ENCODE results near the gene SMYD4.

DNA sequence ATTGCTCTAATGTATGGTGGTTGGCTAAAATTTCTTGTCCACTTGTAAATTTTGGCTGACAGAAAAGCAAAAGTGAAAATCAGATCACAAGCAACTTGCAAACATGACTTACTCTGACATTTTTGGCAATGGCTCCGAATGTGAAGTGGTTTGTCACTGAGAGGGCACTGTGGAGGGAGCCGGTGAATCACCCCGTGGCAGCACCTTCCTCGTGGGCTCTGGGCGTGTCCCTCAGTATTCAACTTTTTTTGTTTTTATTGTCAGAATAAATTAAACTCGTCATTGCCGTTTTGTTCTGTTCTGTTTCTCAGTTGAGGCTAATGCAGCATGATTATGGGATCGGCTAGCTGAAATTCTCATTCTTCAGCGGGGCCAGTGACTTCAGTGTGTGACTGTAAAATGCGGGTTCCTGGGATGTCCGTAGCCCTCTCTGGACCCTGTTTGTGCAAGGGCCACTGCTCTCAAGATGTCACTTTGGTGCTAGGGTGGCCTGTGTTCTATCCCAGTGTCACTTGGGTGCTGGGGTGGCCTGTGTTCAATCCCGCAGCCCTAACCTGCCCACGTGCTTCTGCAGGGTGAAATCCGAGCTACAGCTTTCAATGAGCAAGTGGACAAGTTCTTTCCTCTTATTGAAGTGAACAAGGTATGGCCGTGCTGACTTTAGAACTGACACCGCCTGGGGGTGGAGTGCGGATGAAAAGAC, 48.9 kb upstream of the SMYD4 start:
- TF ChIP-seq, protein P1, sequence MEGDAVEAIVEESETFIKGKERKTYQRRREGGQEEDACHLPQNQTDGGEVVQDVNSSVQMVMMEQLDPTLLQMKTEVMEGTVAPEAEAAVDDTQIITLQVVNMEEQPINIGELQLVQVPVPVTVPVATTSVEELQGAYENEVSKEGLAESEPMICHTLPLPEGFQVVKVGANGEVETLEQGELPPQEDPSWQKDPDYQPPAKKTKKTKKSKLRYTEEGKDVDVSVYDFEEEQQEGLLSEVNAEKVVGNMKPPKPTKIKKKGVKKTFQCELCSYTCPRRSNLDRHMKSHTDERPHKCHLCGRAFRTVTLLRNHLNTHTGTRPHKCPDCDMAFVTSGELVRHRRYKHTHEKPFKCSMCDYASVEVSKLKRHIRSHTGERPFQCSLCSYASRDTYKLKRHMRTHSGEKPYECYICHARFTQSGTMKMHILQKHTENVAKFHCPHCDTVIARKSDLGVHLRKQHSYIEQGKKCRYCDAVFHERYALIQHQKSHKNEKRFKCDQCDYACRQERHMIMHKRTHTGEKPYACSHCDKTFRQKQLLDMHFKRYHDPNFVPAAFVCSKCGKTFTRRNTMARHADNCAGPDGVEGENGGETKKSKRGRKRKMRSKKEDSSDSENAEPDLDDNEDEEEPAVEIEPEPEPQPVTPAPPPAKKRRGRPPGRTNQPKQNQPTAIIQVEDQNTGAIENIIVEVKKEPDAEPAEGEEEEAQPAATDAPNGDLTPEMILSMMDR (tag by site-specific recombination; IDR thresholded peaks at IDR 0.05): no peak
- TF ChIP-seq, protein P2, sequence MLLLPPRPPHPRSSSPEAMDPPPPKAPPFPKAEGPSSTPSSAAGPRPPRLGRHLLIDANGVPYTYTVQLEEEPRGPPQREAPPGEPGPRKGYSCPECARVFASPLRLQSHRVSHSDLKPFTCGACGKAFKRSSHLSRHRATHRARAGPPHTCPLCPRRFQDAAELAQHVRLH (tag by site-specific recombination; IDR thresholded peaks at IDR 0.05): no peak
- TF ChIP-seq, protein P3, sequence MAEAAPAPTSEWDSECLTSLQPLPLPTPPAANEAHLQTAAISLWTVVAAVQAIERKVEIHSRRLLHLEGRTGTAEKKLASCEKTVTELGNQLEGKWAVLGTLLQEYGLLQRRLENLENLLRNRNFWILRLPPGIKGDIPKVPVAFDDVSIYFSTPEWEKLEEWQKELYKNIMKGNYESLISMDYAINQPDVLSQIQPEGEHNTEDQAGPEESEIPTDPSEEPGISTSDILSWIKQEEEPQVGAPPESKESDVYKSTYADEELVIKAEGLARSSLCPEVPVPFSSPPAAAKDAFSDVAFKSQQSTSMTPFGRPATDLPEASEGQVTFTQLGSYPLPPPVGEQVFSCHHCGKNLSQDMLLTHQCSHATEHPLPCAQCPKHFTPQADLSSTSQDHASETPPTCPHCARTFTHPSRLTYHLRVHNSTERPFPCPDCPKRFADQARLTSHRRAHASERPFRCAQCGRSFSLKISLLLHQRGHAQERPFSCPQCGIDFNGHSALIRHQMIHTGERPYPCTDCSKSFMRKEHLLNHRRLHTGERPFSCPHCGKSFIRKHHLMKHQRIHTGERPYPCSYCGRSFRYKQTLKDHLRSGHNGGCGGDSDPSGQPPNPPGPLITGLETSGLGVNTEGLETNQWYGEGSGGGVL (tag by site-specific recombination; IDR thresholded peaks at IDR 0.05): no peak
- TF ChIP-seq ZFP41 (tag by site-specific recombination; IDR thresholded peaks at IDR 0.05; ENCODE audit: borderline replicate concordance): no peak
- TF ChIP-seq, protein P4, sequence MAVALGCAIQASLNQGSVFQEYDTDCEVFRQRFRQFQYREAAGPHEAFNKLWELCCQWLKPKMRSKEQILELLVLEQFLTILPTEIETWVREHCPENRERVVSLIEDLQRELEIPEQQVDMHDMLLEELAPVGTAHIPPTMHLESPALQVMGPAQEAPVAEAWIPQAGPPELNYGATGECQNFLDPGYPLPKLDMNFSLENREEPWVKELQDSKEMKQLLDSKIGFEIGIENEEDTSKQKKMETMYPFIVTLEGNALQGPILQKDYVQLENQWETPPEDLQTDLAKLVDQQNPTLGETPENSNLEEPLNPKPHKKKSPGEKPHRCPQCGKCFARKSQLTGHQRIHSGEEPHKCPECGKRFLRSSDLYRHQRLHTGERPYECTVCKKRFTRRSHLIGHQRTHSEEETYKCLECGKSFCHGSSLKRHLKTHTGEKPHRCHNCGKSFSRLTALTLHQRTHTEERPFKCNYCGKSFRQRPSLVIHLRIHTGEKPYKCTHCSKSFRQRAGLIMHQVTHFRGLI (tag by site-specific recombination; IDR thresholded peaks at IDR 0.05): no peak
- TF ChIP-seq, protein P5, sequence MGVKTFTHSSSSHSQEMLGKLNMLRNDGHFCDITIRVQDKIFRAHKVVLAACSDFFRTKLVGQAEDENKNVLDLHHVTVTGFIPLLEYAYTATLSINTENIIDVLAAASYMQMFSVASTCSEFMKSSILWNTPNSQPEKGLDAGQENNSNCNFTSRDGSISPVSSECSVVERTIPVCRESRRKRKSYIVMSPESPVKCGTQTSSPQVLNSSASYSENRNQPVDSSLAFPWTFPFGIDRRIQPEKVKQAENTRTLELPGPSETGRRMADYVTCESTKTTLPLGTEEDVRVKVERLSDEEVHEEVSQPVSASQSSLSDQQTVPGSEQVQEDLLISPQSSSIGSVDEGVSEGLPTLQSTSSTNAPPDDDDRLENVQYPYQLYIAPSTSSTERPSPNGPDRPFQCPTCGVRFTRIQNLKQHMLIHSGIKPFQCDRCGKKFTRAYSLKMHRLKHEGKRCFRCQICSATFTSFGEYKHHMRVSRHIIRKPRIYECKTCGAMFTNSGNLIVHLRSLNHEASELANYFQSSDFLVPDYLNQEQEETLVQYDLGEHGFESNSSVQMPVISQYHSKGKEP (tag by site-specific recombination; IDR thresholded peaks at IDR 0.05): no peak
- no peak for TF ChIP-seq ZNF549 (tag by site-specific recombination; IDR thresholded peaks at IDR 0.05)
- no peak for TF ChIP-seq ZNF335 (tag by site-specific recombination; conservative IDR thresholded peaks at IDR 0.05)
- TF ChIP-seq ZNF426 (tag by site-specific recombination; IDR thresholded peaks at IDR 0.05): no peak
- TF ChIP-seq, protein P6, sequence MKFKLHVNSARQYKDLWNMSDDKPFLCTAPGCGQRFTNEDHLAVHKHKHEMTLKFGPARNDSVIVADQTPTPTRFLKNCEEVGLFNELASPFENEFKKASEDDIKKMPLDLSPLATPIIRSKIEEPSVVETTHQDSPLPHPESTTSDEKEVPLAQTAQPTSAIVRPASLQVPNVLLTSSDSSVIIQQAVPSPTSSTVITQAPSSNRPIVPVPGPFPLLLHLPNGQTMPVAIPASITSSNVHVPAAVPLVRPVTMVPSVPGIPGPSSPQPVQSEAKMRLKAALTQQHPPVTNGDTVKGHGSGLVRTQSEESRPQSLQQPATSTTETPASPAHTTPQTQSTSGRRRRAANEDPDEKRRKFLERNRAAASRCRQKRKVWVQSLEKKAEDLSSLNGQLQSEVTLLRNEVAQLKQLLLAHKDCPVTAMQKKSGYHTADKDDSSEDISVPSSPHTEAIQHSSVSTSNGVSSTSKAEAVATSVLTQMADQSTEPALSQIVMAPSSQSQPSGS (tag by site-specific recombination; IDR thresholded peaks at IDR 0.05; ENCODE audit: low read depth): no peak
- no peak for TF ChIP-seq MEIS1 (CRISPR knock-in tag; IDR thresholded peaks at IDR 0.05; ENCODE audit: borderline replicate concordance)
- TF ChIP-seq ZNF184 (tag by site-specific recombination; IDR thresholded peaks at IDR 0.05): no peak

Data from HEK293 (cell line).